GM23338 (cell line): ENCODE data around the gene GSG1. TPM values are rescaled to one million over a fixed set of nuclear protein-coding genes. Genes with fewer than 3 reads are reported as not detected.

Source experiments
- CREB1 ChIP-seq: fragments of 250-450 bp; sonication (Bioruptor Pico); IDR thresholded peaks from 2 replicates; pipeline ENCODE4 v1.5.0; 2020; ENCODE audit warnings: low read depth, mild to moderate bottlenecking, moderate library complexity
- EZH2 ChIP-seq: fragments of 200-600 bp; sonication (generic); IDR thresholded peaks from one replicate; pipeline ENCODE4 v1.8.0; 2017; ENCODE audit warnings: antibody characterized with exemption, mild to moderate bottlenecking, low read depth; ENCODE audit not compliant: unreplicated experiment
- EZH2phosphoT487 ChIP-seq: fragments of 200-600 bp; sonication (generic); IDR thresholded peaks from one replicate; pipeline ENCODE4 v1.8.1; 2018; ENCODE audit warnings: antibody characterized with exemption; ENCODE audit not compliant: unreplicated experiment
- JUNB ChIP-seq: IDR thresholded peaks from one replicate; pipeline ENCODE4 v1.6.1; 2016; ENCODE audit warnings: antibody characterized with exemption; ENCODE audit not compliant: unreplicated experiment
- POLR2AphosphoS5 ChIP-seq: IDR thresholded peaks from 2 replicates; pipeline ENCODE4 v1.6.1; 2016; ENCODE audit warnings: antibody characterized with exemption, low read depth
- REST ChIP-seq: IDR thresholded peaks from one replicate; pipeline ENCODE4 v1.6.1; 2018; ENCODE audit warnings: antibody characterized with exemption; ENCODE audit not compliant: unreplicated experiment
- STAT1 ChIP-seq: IDR thresholded peaks from one replicate; pipeline ENCODE4 v1.6.1; 2016; ENCODE audit warnings: antibody characterized with exemption; ENCODE audit not compliant: unreplicated experiment
- ZNF331 ChIP-seq: fragments of 250-450 bp; sonication (Bioruptor Pico); IDR thresholded peaks from 2 replicates; pipeline ENCODE4 v1.5.0; 2020; ENCODE audit warnings: low read depth, mild to moderate bottlenecking, moderate library complexity
- polyA plus RNA-seq: library from polyadenylated mRNA; unstranded; fragments of >200 nt; fragmentation: Nextera tagmentation; extraction: Ambion mirVana; gene quantifications from 2 replicates; pipeline ENCODE4 v1.2.1, GENCODE V29; 2016
- total RNA-seq: library from RNA; depleted of rRNA; stranded (reverse); fragments of >200 nt; shearing (Covaris generic); gene quantifications from 2 replicates; pipeline ENCODE4 v1.2.3, GENCODE V29; 2014
- TF ChIP-seq, protein P1 (sequence below): fragments of 250-450 bp; sonication (Bioruptor Pico); IDR thresholded peaks from 2 replicates; pipeline ENCODE4 v1.5.0; 2020; ENCODE audit warnings: mild to moderate bottlenecking, moderate library complexity
- TF ChIP-seq, protein P2 (sequence below), 2 experiments: fragments of 200-600 bp in 1 of 2; sonication (generic) in 1 of 2; conservative IDR thresholded peaks; 2 replicates each; pipeline versions ENCODE4 v1.5.1 to v1.6.1; 2016 to 2017; ENCODE audit warnings: antibody characterized with exemption in 2 of 2, low read depth in 2 of 2, mild to moderate bottlenecking in 2 of 2, moderate library complexity in 1 of 2

GSG1 gene
- total and polyA plus RNA-seq, 2 experiments from 2014 or later, result 0.17 to 0.63 TPM

DNA sequence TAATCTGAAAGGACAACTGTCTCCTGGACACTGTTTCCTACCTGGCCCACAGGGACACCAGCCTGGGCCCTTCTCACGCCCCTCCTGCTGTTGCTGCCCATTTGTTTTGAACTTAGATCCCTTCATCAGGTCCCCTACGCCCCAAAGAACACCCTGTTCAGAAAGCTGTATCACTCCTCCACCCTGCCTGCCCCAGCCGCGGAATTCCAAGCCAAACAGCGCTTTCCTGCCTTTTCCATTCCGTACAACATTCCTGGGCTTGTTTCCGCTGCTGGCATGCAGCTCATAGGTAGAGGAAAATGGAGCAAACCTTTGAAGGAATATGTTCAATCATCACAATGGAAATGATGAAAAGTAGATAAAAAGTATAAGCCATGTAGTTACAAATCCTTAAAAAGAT, 12.8 kb upstream of the GSG1 start (continued):
- TF ChIP-seq, protein P1, sequence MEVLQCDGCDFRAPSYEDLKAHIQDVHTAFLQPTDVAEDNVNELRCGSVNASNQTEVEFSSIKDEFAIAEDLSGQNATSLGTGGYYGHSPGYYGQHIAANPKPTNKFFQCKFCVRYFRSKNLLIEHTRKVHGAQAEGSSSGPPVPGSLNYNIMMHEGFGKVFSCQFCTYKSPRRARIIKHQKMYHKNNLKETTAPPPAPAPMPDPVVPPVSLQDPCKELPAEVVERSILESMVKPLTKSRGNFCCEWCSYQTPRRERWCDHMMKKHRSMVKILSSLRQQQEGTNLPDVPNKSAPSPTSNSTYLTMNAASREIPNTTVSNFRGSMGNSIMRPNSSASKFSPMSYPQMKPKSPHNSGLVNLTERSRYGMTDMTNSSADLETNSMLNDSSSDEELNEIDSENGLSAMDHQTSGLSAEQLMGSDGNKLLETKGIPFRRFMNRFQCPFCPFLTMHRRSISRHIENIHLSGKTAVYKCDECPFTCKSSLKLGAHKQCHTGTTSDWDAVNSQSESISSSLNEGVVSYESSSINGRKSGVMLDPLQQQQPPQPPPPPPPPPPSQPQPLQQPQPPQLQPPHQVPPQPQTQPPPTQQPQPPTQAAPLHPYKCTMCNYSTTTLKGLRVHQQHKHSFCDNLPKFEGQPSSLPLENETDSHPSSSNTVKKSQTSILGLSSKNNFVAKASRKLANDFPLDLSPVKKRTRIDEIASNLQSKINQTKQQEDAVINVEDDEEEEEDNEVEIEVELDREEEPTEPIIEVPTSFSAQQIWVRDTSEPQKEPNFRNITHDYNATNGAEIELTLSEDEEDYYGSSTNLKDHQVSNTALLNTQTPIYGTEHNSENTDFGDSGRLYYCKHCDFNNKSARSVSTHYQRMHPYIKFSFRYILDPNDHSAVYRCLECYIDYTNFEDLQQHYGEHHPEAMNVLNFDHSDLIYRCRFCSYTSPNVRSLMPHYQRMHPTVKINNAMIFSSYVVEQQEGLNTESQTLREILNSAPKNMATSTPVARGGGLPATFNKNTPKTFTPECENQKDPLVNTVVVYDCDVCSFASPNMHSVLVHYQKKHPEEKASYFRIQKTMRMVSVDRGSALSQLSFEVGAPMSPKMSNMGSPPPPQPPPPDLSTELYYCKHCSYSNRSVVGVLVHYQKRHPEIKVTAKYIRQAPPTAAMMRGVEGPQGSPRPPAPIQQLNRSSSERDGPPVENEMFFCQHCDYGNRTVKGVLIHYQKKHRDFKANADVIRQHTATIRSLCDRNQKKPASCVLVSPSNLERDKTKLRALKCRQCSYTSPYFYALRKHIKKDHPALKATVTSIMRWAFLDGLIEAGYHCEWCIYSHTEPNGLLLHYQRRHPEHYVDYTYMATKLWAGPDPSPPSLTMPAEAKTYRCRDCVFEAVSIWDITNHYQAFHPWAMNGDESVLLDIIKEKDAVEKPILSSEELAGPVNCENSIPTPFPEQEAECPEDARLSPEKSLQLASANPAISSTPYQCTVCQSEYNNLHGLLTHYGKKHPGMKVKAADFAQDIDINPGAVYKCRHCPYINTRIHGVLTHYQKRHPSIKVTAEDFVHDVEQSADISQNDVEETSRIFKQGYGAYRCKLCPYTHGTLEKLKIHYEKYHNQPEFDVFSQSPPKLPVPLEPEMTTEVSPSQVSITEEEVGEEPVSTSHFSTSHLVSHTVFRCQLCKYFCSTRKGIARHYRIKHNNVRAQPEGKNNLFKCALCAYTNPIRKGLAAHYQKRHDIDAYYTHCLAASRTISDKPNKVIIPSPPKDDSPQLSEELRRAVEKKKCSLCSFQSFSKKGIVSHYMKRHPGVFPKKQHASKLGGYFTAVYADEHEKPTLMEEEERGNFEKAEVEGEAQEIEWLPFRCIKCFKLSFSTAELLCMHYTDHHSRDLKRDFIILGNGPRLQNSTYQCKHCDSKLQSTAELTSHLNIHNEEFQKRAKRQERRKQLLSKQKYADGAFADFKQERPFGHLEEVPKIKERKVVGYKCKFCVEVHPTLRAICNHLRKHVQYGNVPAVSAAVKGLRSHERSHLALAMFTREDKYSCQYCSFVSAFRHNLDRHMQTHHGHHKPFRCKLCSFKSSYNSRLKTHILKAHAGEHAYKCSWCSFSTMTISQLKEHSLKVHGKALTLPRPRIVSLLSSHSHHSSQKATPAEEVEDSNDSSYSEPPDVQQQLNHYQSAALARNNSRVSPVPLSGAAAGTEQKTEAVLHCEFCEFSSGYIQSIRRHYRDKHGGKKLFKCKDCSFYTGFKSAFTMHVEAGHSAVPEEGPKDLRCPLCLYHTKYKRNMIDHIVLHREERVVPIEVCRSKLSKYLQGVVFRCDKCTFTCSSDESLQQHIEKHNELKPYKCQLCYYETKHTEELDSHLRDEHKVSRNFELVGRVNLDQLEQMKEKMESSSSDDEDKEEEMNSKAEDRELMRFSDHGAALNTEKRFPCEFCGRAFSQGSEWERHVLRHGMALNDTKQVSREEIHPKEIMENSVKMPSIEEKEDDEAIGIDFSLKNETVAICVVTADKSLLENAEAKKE (CRISPR knock-in tag), result no peak
- TF ChIP-seq EZH2 (no peak), JUNB (no peak), STAT1 (no peak), REST (no peak), POLR2AphosphoS5 (no peak), CREB1 (no peak), EZH2phosphoT487 (no peak), ZNF331 (CRISPR knock-in tag) (no peak)
- TF ChIP-seq, protein P2, sequence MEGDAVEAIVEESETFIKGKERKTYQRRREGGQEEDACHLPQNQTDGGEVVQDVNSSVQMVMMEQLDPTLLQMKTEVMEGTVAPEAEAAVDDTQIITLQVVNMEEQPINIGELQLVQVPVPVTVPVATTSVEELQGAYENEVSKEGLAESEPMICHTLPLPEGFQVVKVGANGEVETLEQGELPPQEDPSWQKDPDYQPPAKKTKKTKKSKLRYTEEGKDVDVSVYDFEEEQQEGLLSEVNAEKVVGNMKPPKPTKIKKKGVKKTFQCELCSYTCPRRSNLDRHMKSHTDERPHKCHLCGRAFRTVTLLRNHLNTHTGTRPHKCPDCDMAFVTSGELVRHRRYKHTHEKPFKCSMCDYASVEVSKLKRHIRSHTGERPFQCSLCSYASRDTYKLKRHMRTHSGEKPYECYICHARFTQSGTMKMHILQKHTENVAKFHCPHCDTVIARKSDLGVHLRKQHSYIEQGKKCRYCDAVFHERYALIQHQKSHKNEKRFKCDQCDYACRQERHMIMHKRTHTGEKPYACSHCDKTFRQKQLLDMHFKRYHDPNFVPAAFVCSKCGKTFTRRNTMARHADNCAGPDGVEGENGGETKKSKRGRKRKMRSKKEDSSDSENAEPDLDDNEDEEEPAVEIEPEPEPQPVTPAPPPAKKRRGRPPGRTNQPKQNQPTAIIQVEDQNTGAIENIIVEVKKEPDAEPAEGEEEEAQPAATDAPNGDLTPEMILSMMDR (conservative IDR thresholded peaks at IDR 0.05; ENCODE audit: low read depth in 2 of 2), result no peak
